HUES6 (cell line): Measurements from ENCODE around the gene NIN.

Experiments
- H3K27ac ChIP-seq: 2 replicates; pipeline ENCODE4 v1.7.0; 2013; ENCODE audit warnings: low read depth, mild to moderate bottlenecking, low read length, inconsistent platforms
- H3K27me3 ChIP-seq: 2 replicates; pipeline ENCODE4 v1.6.1; 2013; ENCODE audit warnings: low read length; ENCODE audit not compliant: control insufficient read depth, insufficient read depth
- H3K36me3 ChIP-seq: 2 replicates; pipeline ENCODE4 v1.6.1; 2013; ENCODE audit warnings: low read length; ENCODE audit not compliant: control insufficient read depth, insufficient read depth
- H3K4me1 ChIP-seq: 2 replicates; pipeline ENCODE4 v1.6.1; 2013; ENCODE audit warnings: low read length; ENCODE audit not compliant: control insufficient read depth, insufficient read depth
- H3K4me3 ChIP-seq: 2 replicates; pipeline ENCODE4 v1.5.1; 2013; ENCODE audit warnings: low read depth, low read length
- H3K9ac ChIP-seq: one replicate; pipeline ENCODE4 v1.6.1; 2013; ENCODE audit warnings: mild to moderate bottlenecking, low read length
- H3K9me3 ChIP-seq: 2 replicates; pipeline ENCODE4 v1.6.1; 2013; ENCODE audit warnings: low read depth, low read length; ENCODE audit not compliant: control insufficient read depth, insufficient read depth

The NIN gene

GRCh38 chr14:50798048-50798421 lies 32.9 kb downstream of the NIN start:
- 0 out of 2 replicates have a peak, but pooled peaks cover 3% of the 10 kb centered on the region for H3K36me3 ChIP-seq
- peaks cover 20% of the 10 kb centered on the region; the same call in 1 of the 2 replicates for H3K4me1 ChIP-seq
- no peak overlapping the region for H3K27ac ChIP-seq
- H3K4me3 ChIP-seq: no peak overlapping the region
- no peak overlapping the region for H3K9ac ChIP-seq
- H3K27me3 ChIP-seq: no peaks in the 10 kb centered on the region
- H3K9me3 ChIP-seq: no peaks in the 10 kb centered on the region

- peaks cover 20% of the 10 kb centered on the region; the same call in 1 of the 2 replicates for H3K4me1 ChIP-seq
- no peak overlapping the region for H3K4me3 ChIP-seq
Measured at GRCh38 chr14:50797250-50798047, 33.5 kb downstream of the NIN start.

GRCh38 chr14:50796390-50796789 lies 34.6 kb downstream of the NIN start:
- H3K27me3 ChIP-seq: no peaks in the 10 kb centered on the region
- no peak overlapping the region for H3K9ac ChIP-seq
- no peak overlapping the region for H3K4me3 ChIP-seq
- H3K36me3 ChIP-seq: 0 out of 2 replicates have a peak, but pooled peaks cover 3% of the 10 kb centered on the region
- no peaks in the 10 kb centered on the region for H3K9me3 ChIP-seq
- H3K4me1 ChIP-seq: peaks cover 20% of the 10 kb centered on the region; the same call in 1 of the 2 replicates
- no peak overlapping the region for H3K27ac ChIP-seq

More at GRCh38 chr14:50797250-50798047, 33.5 kb downstream of the NIN start:
- H3K27ac ChIP-seq: no peak overlapping the region
- H3K9ac ChIP-seq: no peak overlapping the region
- 0 out of 2 replicates have a peak, but pooled peaks cover 3% of the 10 kb centered on the region for H3K36me3 ChIP-seq
- no peaks in the 10 kb centered on the region for H3K27me3 ChIP-seq
- no peaks in the 10 kb centered on the region for H3K9me3 ChIP-seq

- Histone ChIP-seq H3K36me3 (0 out of 2 replicates have a peak, but pooled peaks cover 3% of the 10 kb centered on the region), H3K27ac (no peak overlapping the region), H3K4me3 (no peak overlapping the region), H3K4me1 (peaks cover 20% of the 10 kb centered on the region; the same call in 1 of the 2 replicates), H3K27me3 (no peaks in the 10 kb centered on the region), H3K9ac (no peak overlapping the region), H3K9me3 (no peaks in the 10 kb centered on the region)
Measured at GRCh38 chr14:50795909-50796308, 35.1 kb downstream of the NIN start.

- Histone ChIP-seq H3K27me3 (no peaks in the 10 kb centered on the region), H3K4me3 (no peak overlapping the region), H3K4me1 (peaks cover 20% of the 10 kb centered on the region; the same call in 1 of the 2 replicates), H3K9me3 (no peaks in the 10 kb centered on the region), H3K9ac (no peak overlapping the region), H3K27ac (no peak overlapping the region), H3K36me3 (0 out of 2 replicates have a peak, but pooled peaks cover 3% of the 10 kb centered on the region)
Measured at GRCh38 chr14:50795142-50795541, 35.8 kb downstream of the NIN start.

- Histone ChIP-seq H3K9ac (no peak overlapping the region), H3K27ac (no peak overlapping the region), H3K27me3 (no peaks in the 10 kb centered on the region), H3K9me3 (no peaks in the 10 kb centered on the region), H3K4me3 (no peak overlapping the region), H3K4me1 (peaks cover 20% of the 10 kb centered on the region; the same call in 1 of the 2 replicates), H3K36me3 (0 out of 2 replicates have a peak, but pooled peaks cover 3% of the 10 kb centered on the region)
Measured at GRCh38 chr14:50794068-50794645, 36.8 kb downstream of the NIN start.

GRCh38 chr14:50792634-50793068 lies 38.3 kb downstream of the NIN start:
- Histone ChIP-seq H3K4me1 (peaks cover 13% of the 10 kb centered on the region; the same call in 1 of the 2 replicates), H3K9me3 (no peaks in the 10 kb centered on the region), H3K36me3 (no peaks in the 10 kb centered on the region), H3K27me3 (no peaks in the 10 kb centered on the region), H3K9ac (no peak overlapping the region), H3K4me3 (no peak overlapping the region), H3K27ac (no peak overlapping the region)

DNA sequence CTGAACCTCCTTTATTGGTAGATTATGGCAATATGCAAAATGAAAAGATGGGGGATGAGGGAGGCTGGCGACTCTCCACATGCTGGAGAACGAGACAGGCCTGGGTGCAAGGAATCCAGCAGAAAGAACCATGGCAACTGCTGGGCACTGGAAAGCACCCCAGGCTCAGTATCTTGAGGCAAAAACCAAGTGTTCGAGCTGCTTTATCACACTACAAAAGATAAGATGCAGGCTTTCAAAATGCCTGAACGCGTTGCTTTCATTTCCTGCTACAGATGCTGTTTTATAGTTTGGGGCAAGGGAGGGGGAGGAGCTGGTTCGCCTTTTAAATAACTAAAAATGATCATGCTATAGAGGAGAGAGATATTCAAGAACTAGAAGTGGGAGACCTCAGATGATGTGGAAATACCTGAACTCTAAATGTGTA lies 38.9 kb downstream of the NIN start:
- H3K27ac ChIP-seq: no peak overlapping the region
- H3K9me3 ChIP-seq: no peaks in the 10 kb centered on the region
- H3K36me3 ChIP-seq: no peaks in the 10 kb centered on the region
- H3K4me1 ChIP-seq: peaks cover 11% of the 10 kb centered on the region; the same call in 1 of the 2 replicates
- H3K9ac ChIP-seq: no peak overlapping the region
- no peaks in the 10 kb centered on the region for H3K27me3 ChIP-seq
- no peak overlapping the region for H3K4me3 ChIP-seq

GRCh38 chr14:50791201-50791600 lies 39.8 kb downstream of the NIN start:
- H3K4me1 ChIP-seq: peaks cover 17% of the 10 kb centered on the region
- H3K27ac ChIP-seq: no peak overlapping the region
- no peaks in the 10 kb centered on the region for H3K9me3 ChIP-seq
- no peak overlapping the region for H3K9ac ChIP-seq
- no peaks in the 10 kb centered on the region for H3K36me3 ChIP-seq
- H3K4me3 ChIP-seq: no peak overlapping the region
- no peaks in the 10 kb centered on the region for H3K27me3 ChIP-seq

DNA sequence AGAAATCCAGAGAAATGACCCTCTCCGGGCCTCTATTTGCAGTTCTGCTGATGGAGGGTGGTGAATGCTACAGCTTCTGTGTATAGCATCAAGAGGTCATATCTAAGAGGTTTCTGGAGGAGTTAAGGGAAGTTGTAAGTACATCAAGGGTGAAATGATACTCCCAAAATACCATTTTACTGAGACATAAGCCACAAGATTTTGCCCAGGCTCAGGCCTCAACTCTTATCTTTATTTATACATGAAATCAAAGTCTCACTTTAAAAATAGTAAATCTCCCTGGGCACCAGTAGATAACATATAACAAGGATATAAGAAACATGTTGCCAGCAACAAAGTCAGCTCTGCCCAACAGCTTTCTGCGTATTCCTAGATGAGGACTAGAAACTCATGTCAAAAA lies 40.4 kb downstream of the NIN start:
- H3K4me1 ChIP-seq: peaks cover 23% of the 10 kb centered on the region
- H3K9me3 ChIP-seq: no peaks in the 10 kb centered on the region
- no peaks in the 10 kb centered on the region for H3K36me3 ChIP-seq
- H3K27ac ChIP-seq: no peak overlapping the region
- no peaks in the 10 kb centered on the region for H3K27me3 ChIP-seq
- H3K4me3 ChIP-seq: no peak overlapping the region
- H3K9ac ChIP-seq: no peak overlapping the region
